GM23338 (cell line): ENCODE data around the gene YBEY.

Source experiments
- CREB1 ChIP-seq: fragments of 250-450 bp; sonication (Bioruptor Pico); IDR thresholded peaks from 2 replicates; pipeline ENCODE4 v1.5.0; 2020; ENCODE audit warnings: low read depth, mild to moderate bottlenecking, moderate library complexity
- CTCF ChIP-seq, 2 experiments: fragments of 200-600 bp in 1 of 2; sonication (generic) in 1 of 2; conservative IDR thresholded peaks; 2 replicates each; pipeline versions ENCODE4 v1.5.1 to v1.6.1; 2016 to 2017; ENCODE audit warnings: antibody characterized with exemption in 2 of 2, low read depth in 2 of 2, mild to moderate bottlenecking in 2 of 2, moderate library complexity in 1 of 2
- EZH2 ChIP-seq: fragments of 200-600 bp; sonication (generic); IDR thresholded peaks from one replicate; pipeline ENCODE4 v1.8.0; 2017; ENCODE audit warnings: antibody characterized with exemption, mild to moderate bottlenecking, low read depth; ENCODE audit not compliant: unreplicated experiment
- EZH2phosphoT487 ChIP-seq: fragments of 200-600 bp; sonication (generic); IDR thresholded peaks from one replicate; pipeline ENCODE4 v1.8.1; 2018; ENCODE audit warnings: antibody characterized with exemption; ENCODE audit not compliant: unreplicated experiment
- JUNB ChIP-seq: IDR thresholded peaks from one replicate; pipeline ENCODE4 v1.6.1; 2016; ENCODE audit warnings: antibody characterized with exemption; ENCODE audit not compliant: unreplicated experiment
- POLR2AphosphoS5 ChIP-seq: IDR thresholded peaks from 2 replicates; pipeline ENCODE4 v1.6.1; 2016; ENCODE audit warnings: antibody characterized with exemption, low read depth
- REST ChIP-seq: IDR thresholded peaks from one replicate; pipeline ENCODE4 v1.6.1; 2018; ENCODE audit warnings: antibody characterized with exemption; ENCODE audit not compliant: unreplicated experiment

GRCh38 chr21:46268371-46268770 lies 17.8 kb upstream of the YBEY start:
- TF ChIP-seq REST (no peak), CTCF (conservative IDR thresholded peaks at IDR 0.05; ENCODE audit: low read depth in 2 of 2) (no peak), EZH2phosphoT487 (no peak), POLR2AphosphoS5 (no peak), EZH2 (no peak), JUNB (no peak), CREB1 (CRISPR knock-in tag) (no peak)
